GM21390 (cell line): ENCODE measurements around the gene APRT.
A peak's percentile ranks its signal among the peaks of the same experiment; 100 is the strongest.

Source experiments
- ATAC-seq: cut with Tn5 transposase; IDR thresholded peaks from one replicate; pipeline ENCODE4 v1.9.1; 2021; ENCODE audit not compliant: unreplicated experiment

Gene APRT

DNA sequence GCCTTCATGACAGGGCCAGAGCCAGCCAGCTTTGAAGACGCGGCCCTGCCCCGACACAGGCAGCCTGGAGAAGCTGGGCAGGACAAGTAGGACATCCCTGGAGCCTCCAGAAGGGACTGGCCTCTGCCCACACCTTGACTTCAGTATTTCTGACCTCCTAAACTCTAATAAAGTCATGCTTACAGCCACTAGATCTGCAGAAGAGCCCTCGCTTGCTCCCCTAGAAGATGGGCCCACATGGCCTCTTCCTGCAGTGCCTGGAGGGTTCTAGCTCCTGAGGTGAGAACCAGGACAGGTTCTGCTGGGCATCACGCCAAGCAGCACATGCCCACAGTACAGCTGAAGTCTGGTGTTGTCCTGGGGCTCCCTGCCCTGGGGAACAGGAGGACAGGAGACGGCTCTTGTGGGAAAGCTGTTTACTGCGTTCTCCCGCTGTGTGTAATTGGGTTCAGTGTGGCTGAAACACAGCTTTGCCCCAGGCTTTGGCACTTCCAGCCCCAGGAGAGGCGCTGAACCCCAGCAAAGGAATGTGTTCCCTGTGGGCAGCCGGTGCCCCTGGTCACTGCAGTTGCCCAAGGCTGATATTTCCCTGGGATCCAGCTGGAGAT, 2.6 kb downstream of the APRT start:
- ATAC-seq: no peak

DNA sequence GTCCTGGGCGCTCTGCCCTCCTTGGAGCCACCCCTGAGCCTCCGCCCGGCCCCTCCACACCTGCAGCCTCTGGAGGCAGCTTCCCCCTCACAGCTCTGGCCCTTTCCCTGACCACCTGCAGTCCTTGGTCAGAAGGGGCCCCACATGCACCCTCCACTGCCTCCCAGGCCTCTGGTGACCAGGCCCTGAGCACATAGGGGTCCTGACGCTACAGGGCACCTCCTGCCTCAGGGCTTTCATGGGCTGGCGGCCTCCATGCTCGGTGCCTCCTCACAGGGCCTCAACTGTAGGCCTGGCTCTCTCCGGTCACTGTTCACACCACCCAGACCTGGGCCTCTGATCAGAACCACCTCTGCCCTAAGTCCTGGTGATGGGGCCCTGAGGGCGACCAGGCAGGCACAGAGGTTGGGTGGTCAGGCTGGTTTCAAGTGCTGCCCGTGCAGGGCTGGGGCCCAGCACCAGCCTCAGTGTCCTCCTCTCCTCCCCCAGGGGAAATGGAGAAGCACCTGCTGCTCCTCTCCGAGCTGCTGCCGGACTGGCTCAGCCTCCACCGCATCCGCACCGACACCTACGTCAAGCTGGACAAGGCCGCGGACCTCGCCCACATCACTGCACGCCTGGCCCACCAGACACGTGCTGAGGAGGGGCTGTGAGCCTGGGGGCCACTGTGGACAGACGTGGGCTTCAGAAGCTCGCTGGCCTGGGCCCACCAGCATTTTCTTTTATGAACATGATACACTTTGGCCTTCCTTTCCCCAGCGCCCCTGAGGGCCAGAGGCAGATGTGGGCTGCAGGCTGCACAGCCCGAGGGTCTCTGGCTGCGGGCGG, 3.9 kb downstream of the APRT start:
- no peak for ATAC-seq

DNA sequence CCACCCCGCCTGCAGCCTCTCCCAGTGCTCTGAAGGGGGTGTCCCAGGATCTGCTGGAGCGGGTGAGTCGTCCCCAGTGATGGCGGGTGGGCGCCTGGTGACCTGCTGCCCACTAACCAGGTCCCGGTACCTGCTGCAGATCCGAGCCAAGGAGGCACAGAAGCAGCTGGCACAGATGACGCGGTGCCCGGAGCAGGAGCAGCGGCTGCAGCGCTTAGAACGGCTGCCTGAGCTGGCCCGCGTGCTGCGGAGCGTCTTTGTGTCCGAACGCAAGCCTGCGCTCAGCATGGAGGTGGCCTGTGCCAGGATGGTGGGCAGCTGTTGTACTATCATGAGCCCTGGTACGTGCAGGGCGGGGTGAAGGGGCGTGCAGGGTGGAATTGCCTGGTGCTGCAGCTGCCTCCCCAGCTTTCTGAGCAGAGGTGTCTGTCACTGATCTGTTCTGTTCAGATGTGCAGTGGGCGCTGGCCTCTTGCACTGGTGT, 4.5 kb downstream of the APRT start:
- ATAC-seq: no peak

DNA sequence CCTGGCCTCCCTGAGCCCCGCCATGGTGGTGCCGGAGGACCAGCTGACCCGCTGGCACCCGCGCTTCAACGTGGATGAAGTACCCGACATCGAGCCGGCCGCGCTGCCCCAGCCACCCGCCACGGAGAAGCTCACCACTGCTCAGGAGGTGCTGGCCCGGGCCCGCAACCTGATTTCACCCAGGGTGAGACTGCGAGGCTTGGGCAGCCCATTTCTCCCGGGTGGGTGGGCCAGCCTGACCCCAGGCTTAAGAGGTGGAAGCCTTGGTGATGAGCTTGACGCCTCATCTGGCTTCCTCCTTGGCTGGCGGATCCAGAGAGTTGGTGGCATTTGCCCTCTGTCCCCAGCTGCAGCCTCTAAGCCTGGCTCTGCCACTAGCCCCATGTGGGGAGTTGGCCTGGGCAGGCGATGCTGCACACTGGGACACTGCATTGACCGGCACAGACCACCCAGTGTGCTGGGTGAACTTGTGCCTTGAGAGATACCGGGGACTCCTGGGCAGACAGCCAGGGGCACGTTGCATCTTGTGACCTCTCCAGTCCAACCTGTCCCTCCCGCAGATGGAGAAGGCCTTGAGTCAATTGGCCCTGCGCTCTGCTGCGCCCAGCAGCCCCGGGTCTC, 5.1 kb downstream of the APRT start:
- no peak for ATAC-seq

DNA sequence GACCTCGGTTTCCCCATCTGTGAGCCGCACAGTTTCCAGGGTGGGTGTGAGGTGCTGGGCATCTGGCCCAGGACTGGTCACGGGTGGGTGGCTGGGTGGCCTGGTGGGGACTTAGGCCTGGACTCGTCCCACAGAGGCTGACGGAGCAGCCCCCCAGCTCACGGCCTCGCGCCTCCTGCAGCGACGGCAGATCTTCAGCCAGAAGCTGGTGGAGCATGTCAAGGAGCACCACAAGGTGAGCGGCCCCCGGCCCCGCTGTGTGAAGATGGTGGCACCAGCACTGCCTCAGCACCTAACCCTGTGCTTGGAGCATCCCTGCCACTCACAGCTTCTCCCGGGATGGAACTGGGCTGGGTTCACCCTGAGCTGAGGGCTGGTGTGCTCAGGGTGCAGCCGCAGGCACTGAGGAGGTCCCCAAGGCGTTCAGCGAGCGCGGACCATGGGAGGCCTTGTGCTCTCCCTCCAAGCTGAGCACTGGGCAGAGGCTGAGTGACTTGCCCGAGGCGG, 5.8 kb downstream of the APRT start:
- no peak for ATAC-seq

DNA sequence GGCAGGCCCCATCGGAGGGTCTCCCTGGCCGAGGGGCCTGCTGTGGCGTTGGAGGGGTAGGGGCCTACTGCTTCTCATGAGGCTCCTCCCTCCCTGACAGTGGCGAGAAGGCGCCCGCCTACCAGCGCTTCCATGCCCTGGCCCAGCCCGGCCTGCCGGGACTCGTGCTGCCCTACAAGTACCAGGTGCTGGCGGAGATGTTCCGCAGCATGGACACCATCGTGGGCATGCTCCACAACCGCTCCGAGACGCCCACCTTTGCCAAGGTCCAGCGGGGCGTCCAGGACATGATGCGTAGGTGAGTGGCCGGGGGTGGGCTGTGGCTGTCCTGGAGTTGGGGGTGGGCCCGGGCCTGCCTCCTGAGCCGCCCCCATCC, 6.4 kb downstream of the APRT start:
- ATAC-seq: no peak

DNA sequence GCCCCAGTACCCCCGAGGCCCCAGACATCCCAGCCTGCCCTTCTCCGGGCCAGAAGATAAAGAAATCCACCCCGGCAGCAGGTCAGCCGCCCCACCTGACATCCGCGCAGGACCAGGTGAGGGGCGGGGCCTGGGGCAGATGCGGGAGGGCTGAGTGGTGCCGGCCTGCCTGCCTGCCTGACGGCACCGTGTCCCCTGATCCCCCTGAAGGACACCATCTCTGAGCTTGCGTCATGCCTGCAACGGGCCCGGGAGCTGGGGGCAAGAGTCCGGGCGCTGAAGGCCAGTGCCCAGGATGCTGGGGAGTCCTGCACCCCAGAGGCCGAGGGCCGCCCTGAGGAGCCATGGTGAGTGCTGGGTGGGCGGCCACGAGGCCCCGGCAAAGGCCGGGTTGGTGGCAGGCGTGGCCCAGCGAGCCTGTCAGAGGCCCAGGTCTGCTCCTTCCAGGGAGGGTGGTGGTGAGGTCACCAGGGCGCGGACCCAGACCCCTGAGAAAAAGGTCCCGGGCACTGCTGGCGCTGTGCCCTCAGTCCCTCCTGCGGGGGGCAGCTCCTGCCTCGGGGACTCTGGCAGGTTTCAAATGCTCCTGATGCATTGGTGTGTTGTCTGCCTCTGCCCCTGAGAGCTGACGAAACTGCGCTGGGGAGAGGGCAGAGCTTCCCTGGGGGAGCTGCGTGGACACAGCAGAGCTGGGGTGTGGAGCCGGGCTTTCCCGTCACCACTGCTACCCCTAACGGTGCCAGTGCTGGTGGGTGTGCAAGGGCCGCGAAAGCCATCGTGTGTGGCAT, 7.0 kb downstream of the APRT start:
- no peak for ATAC-seq

DNA sequence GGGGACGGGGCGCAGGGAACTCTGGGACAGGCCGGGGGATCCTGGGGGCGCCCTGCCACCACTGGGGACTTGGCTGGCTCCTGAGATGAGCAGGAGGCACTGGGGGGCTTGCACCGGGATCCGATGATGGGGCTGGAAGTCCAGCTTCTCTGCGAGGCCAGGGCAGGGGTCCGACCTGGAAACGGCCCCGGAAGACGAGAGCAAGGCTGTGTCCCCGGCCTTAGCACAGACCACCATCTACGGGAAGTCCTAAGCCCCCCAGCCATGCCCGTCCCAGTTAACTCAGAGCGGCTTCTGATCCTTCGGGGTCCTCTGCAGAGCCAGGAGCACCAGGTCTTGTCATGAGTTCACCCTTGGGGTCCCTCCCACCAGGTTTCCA, 7.6 kb downstream of the APRT start:
- no peak for ATAC-seq

DNA sequence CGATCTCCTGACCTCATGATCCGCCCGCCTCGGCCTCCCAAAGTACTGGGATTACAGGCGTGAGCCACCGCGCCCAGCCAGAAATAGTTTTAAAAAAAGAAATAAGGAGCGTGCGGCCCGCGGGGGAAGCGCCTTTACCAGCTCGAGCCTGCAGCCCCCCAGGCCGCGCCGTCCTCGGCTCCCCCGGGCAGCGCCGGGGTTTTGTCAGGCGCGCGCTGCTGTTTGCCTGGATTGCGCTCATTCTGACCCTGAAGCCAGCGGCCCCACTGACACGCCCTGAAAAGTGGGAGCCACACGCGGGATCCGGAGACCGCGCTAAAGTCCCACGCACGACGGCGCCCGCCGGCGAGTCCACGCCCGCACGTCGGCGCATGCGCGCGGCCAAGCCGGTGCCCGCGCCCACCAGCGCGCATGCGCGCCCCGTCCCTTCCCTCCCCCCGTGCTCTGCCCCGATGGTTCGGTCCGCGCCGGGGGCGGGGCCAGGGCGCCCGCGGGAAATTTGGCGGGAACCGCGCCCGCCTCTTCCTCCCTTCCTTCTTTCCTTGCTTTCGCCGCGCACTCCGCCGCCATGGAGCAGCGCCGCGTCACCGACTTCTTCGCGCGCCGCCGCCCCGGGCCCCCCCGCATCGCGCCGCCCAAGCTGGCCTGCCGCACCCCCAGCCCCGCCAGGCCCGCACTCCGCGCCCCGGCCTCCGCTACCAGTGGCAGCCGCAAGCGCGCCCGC, 8.3 kb downstream of the APRT start, which contains the start of gene CDT1:
Gene CDT1 (plus strand): TSS at position 526 of the 724 bp plus-strand sequence. CDS start 43 bp downstream, at position 569.
- peak; percentile 45 for ATAC-seq

DNA sequence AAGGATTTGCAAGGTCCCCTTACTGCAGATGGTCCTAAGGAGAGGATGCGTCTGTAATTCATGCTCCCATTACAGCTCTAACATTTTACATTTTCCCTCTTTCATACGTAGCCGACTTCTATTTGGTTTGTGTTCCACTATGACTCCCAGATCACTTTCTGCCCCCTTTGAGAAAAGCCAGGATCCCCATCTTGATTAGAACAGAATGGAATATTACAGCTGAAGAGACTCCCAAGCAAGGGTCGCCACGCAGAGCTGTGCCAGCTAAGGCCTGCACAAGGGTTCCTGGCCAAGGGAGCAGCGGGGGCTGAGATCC, 11.5 kb downstream of the APRT start:
- ATAC-seq: no peak

DNA sequence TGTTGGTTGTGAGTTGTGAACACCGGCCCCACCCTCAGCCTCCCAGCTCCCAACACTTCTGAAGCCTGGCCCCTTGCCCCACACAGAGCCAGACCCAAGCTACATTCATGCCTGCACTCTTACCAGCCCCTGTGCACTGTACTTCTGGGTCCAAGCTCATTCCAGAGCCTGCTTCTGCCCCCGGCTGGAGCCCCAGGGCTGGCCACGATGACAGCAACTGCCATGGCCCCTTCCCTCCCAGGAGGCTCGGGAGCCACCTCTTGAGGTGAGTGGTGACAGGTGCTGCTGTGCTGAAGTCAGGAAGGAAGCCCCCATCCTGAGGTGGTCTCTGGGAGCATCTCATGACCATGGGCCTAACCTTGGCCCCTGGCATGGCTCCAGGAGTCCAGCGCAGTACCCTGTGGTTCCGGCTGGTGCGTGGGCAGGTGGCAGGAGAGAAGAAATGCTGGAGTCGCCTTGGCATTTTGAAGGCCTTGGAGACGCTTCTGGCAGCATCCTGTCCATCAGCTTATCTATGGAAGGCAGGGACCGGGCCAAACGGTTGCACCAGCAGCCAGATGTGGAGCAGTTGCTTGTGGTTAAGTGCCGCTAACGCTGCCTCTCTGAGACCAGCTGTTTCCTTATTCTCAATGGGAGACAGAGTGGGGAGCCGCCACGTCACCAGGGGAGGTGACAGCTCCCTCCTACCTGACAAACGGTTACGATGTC, 12.0 kb downstream of the APRT start:
- no peak for ATAC-seq

DNA sequence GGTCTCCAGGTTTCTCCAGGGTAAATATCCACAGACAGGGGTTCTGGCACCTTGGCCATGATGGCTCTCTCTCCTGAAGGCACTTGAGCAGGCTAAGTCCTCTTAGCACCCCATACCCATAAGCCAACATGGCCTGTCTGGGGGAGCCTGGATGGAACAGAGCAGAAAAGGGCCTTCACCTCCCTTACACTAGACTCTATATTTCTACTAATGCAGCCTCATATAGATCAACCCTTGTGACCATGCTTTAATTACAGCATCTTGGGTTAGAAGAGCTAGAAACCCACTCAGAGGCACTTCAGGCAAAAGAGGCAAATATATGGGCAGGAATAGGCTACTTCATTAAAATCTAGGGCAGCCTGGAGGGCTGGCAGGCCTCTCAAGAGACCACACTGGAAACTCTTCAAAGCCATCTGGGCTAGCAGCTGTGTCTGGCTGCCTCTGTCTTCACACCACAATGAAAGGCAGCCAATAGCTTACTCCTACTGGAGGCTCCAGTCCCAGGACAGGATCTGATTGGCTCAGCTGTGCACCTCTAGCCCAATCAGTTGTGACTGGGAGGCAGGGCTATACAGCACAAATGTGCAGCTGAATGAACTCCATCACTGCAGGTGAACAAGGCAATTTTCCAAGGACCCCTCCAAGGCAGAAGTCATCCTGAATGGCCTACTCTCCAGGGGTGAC, 12.8 kb downstream of the APRT start:
- ATAC-seq: no peak

DNA sequence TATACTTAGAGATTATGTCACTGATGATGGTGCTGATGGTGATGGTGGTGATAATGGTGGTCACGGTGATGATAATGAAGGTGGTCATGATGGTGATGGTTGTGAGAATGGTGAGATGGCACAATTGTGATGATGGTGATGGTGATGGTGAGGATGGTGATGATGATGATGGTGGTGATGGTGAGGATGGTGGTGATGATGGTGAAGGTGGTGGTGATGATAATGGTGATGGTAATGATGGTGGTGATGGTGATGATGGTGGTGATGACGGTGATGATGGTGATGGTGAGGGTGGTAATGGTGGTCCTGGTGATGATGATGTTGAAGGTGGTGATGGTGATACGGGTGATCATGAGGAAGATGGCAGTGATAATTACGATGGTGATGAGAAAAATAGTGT, 13.7 kb downstream of the APRT start:
- no peak for ATAC-seq

DNA sequence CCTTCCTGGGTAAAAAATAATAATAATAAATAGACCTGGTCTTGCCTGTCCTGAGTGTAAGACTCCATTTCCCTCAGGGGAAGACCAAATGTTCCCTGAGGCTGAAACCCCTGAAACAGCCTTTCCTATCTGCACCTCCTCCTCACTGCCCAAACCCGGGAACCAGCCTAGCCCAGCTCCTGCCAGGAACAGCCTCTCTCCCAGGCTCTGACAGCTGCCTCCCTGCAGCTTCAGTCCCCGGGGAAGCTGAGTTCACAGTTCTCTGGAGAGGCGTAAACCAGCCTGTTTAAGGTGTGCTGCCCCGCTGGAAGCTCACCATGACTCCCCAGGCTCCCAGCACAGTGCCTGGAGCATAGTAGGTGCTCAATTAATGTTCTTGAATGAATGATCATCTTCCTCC, 15.4 kb downstream of the APRT start:
- ATAC-seq: no peak

DNA sequence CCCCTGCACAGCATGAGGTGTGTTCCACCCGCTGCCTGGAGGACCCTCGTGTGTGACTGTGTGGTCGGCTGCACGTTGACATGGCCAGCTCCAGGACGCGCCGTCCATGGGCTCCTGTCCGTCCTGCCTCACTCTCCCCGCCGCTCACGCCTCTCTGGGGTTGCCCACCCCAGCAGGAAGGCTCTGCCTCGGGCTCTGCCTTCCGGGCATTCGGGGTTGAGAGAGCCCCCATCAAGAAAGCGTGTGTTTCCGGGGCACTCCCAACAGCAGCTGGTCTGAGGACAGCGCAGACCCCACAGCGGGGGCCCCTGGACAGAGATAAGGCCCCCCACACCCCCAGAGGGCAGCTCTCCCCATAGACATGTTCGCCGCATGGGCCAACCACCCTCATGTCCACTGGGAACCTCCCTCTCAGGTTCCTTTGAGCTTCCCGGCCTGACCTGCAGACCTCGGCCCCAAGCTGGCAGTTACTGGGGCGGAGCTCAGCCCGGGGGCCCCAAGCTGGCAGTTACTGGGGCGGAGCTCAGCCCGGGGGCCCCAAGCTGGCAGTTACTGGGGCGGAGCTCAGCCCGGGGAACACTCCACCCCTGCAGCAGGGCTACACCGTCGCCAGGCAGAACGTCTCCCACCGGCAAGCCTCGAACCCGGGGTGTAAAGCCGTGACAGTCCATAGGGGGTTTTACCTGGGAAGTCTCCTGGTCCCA, 18.3 kb downstream of the APRT start:
- no peak for ATAC-seq

DNA sequence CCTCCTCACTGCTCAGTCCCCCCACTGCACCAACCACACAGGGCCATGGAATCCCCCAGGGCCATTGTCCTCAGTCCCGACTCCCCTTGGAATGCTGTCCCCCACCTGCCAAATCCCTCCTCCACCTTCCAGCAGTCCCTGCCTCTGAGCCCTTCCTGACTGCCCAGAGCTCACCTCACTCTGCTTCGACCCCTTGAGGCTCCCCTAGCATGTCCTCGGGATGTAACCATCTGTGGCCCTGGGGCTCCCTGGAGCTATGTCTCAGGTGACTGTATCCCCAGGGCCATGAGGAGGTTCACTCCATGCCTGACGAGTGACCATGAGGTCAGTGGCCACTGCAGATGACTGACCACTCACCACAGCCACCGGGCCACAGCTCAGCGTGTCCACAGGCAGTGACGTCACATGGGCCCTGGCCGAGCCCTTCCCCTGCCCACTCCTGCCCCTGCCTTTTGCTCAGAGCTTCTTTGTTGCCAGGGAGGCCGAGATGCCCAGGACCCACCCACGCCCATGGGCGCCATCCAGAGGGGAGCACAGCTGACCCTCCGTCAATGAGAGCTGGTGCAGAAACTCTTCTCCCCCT, 19.0 kb downstream of the APRT start:
- ATAC-seq: no peak

DNA sequence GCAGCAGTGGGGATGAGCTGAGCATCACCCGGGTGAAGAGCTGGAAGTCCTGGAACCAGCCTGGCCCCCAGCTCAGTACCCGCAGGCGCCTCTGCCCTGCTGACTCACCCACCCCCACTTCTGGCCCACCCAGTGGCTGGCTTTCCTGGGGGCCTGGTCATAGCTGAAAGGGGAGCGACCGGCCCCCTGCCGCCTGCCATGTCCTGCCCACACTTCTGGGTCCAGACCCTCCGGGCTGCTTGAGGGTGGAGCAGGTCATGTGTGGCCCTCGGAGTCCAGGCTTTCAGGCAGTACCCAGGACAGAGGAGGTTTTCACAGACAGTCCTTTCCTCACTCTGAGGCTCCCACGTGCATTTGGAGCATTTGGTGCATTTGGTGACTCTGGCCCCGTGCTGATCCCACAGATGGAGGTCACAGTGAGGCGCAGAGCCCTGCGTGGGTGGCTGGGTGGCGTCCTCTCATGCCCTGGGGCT, 19.6 kb downstream of the APRT start:
- no peak for ATAC-seq
